Right cardiac atrium (tissue), 5 donors: ENCODE data around the gene CCDC88C. TPM values are rescaled to one million over a fixed set of nuclear protein-coding genes. Genes with fewer than 3 reads are reported as not detected.

Experiments
- ATAC-seq, 2 donors: fragments of 200-7000 bp; cut with Tn5 transposase; one replicate each; pipeline versions ENCODE4 v1.8.0 to v1.9.1; 2020; ENCODE audit warnings: moderate library complexity in 2 of 2, mild to moderate bottlenecking in 1 of 2
- DNase-seq, 3 donors: peaks; one replicate each; pipeline ENCODE4 v3.0.0-alpha.2; 2020
- H3K27ac ChIP-seq: one replicate; pipeline ENCODE4 v1.5.1; 2013; ENCODE audit warnings: mild to moderate bottlenecking, low read length, control low read depth, moderate library complexity
- H3K27me3 ChIP-seq: one replicate; pipeline ENCODE4 v1.6.1; 2013; ENCODE audit not compliant: control insufficient read depth, insufficient read depth
- H3K4me1 ChIP-seq: one replicate; pipeline ENCODE4 v1.6.1; 2013; ENCODE audit warnings: low read length; ENCODE audit not compliant: control insufficient read depth, insufficient read depth
- H3K4me3 ChIP-seq: one replicate; pipeline ENCODE4 v1.5.1; 2013; ENCODE audit warnings: low read length, control low read depth
- H3K9me3 ChIP-seq: one replicate; pipeline ENCODE4 v1.6.1; 2013; ENCODE audit warnings: low read length; ENCODE audit not compliant: control insufficient read depth
- WGBS: extraction: QIAGEN DNeasy Blood & Tissue Kit; methylation state at CpG from one replicate; pipeline ENCODE4 v1.1.7; 2013; 5-methylcytosine and 5-hydroxymethylcytosine counted together
- intact Hi-C, 4 donors: fragments of 100-400 bp; cut with DNase I; formaldehyde crosslinking; loops; one replicate each; pipeline versions ENCODE4 v1.11.0 to v1.14.0; 2022 to 2023
- polyA plus RNA-seq: library from polyadenylated mRNA; stranded (reverse); fragments of 200-250 nt; gene quantifications from one replicate; pipeline ENCODE4 v1.2.3, GENCODE V29; 2013
- total RNA-seq, 4 donors: library from RNA; stranded (reverse); fragmentation: NEBNext Ultra II Directional; extraction: Animal tissue kit (Norgen Biotek cat#: 25700); gene quantifications; one replicate each; pipeline ENCODE4 v1.2.1, GENCODE V29; 2021
- donor health status: healthy with polysubstance abuse.
- donor health status: DM: no; HTN: yes; CAD: no.
- donor health status: DM: no; HTN: no; CAD: no.
- donor health status: DM: no; HTN: yes; CAD: no; lungs with severe emphysema.
- donor health status: DM: yes; HTN: yes; CAD: no.

Gene CCDC88C
- total and polyA plus RNA-seq, 5 donors, result 2.5 to 5.4 (median 4.3) TPM

DNA sequence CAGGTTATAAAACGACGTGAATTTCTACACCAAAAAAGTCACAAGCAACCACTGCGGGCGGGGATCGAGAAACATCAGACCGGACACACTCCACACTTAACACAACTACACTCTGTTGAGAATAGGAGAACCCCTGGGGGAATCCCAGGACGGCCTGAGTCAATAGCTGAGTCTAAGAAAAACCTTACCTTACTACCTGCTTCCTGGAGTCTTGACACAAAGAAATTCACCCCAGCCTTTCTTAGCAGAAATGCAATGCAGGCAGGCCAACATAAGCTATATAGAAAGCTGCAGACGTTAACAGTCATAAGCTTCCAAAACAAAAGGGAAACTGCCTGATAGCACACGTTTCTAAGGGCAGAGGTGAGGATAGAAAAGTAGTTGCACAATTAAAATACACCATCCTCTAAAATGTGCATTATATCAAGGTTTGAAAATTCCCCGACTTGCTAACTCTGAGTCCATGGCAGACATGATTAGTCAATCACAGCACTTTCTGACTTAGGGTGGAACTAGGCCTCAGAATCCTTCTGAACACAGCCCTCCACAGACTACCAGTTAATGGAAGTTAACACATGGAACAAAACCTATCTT is 68.0 kb downstream of the CCDC88C start:
- Histone ChIP-seq H3K4me1 (peaks cover 2% of the 10 kb centered on the region), H3K27ac (no peak overlapping the region), H3K9me3 (no peaks in the 10 kb centered on the region), H3K27me3 (no peaks in the 10 kb centered on the region), H3K4me3 (no peak overlapping the region)
- DNase-seq (peak in 1 of 3 donors; percentile 37), ATAC-seq (no peak)
- 83% methylated on average over 10 of the region's 10 CpGs for WGBS
- intact Hi-C loops, result no loop called here

DNA sequence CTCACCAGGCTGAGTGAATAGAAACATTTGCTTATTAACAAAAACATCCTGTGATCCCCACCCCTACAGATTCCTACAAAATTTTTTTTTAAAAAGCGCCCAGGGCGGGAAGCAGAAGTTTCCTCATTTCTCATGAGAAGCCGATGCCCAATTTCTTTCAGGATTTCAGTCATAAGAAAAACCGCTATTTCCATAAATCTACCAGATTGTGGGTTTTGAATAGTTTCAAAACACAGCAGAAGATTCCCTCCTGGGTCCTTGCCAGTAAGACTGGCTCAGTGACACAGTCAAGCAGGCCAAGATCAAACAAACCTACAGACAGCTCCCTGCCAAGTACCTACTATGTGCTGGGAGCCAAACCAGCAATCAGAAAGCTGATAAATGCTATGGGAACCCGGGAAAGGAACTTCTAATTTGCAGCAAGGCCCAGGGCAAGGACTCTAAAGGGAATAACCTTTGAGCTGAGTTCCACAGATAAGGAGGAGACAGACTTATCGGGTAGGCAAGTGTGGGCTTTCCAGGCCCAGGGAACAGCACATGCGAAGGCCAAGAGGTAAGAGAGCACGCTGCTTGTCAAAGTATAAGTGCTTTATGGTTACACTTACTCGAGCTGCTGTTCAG is 68.7 kb downstream of the CCDC88C start:
- H3K4me1 ChIP-seq, result peaks cover 2% of the 10 kb centered on the region
- DNase-seq (peak in 1 of 3 donors; percentile 7), ATAC-seq (peak in 1 of 2 donors; percentile 32)
- no peak overlapping the region for H3K27ac ChIP-seq
- H3K4me3 ChIP-seq, result no peak overlapping the region
- H3K27me3 ChIP-seq, result no peaks in the 10 kb centered on the region
- WGBS, result 51% methylated on average over 9 of the region's 9 CpGs
- no peaks in the 10 kb centered on the region for H3K9me3 ChIP-seq
- intact Hi-C loops, result no loop called here

DNA sequence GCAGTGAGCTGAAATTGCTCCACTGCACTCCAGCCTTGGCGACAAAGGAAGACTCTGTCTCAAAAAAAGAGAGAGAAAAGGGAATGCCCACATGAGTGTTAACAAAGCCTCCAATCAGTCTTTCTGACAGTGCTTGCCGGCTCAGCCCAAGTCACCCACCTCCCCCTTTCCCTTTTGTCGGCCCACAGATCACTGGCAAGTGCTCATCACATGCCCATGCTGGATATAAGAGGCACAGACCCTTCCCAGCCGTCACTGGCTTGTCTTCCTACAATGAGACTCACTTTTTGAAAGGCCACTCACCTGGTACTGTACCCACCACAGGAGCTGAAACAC is 70.8 kb downstream of the CCDC88C start:
- Histone ChIP-seq H3K27ac (no peak overlapping the region), H3K9me3 (no peaks in the 10 kb centered on the region), H3K4me1 (no peaks in the 10 kb centered on the region), H3K4me3 (no peak overlapping the region), H3K27me3 (no peaks in the 10 kb centered on the region)
- intact Hi-C loops, result no loop called here
- WGBS, result 69% methylated on average over 4 of the region's 4 CpGs
- DNase-seq (no peak), ATAC-seq (no peak)

DNA sequence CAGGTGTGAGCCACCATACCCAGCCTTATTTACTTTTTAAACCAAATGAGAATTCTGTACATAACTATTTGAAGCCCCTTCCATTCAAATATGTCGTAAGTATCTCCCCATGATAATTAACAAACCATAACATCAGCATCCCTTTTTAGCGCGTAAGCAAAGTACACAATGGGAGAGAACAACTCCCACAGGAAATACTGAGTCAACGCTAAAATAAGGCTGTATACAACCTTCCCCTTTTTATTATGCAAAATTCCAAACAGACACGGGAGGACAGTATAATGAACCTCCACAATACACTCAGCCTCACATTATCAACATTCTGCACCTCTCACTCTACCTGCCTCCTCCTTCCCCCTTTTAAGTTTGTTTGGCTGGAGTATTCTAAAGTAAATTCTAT is 73.5 kb downstream of the CCDC88C start:
- Histone ChIP-seq H3K9me3 (no peaks in the 10 kb centered on the region), H3K4me1 (no peaks in the 10 kb centered on the region), H3K27me3 (no peaks in the 10 kb centered on the region), H3K27ac (no peak overlapping the region), H3K4me3 (no peak overlapping the region)
- intact Hi-C loops, result no loop called here
- ATAC-seq (no peak), DNase-seq (no peak)
- 61% methylated on average over 5 of the region's 5 CpGs for WGBS

DNA sequence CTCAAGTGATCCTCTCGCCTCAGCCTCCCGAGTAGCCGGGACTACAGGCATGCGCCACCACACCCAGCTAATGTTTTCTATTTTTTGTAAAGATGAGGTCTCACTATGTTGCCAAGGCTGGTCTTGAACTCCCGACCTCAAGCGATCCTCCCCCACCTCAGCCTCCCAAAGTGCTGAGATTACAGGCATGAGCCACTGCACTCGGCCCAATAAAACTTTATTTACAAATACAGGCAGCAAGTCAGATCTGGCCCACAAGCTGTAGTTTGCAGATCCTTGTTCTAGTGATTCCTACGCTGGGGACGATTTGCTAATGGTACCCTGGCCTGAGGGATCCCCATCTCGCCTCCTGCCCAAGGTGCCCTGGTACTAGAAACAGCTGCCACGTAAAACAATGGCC is 74.6 kb downstream of the CCDC88C start:
- no peak for DNase-seq
- WGBS, result 93% methylated on average over 11 of the region's 11 CpGs
- intact Hi-C loops, result no loop called here
- no peak overlapping the region for H3K27ac ChIP-seq
- no peak overlapping the region for H3K4me3 ChIP-seq
- no peak for ATAC-seq
- H3K27me3 ChIP-seq, result no peaks in the 10 kb centered on the region
- H3K4me1 ChIP-seq, result no peaks in the 10 kb centered on the region
- H3K9me3 ChIP-seq, result no peaks in the 10 kb centered on the region

DNA sequence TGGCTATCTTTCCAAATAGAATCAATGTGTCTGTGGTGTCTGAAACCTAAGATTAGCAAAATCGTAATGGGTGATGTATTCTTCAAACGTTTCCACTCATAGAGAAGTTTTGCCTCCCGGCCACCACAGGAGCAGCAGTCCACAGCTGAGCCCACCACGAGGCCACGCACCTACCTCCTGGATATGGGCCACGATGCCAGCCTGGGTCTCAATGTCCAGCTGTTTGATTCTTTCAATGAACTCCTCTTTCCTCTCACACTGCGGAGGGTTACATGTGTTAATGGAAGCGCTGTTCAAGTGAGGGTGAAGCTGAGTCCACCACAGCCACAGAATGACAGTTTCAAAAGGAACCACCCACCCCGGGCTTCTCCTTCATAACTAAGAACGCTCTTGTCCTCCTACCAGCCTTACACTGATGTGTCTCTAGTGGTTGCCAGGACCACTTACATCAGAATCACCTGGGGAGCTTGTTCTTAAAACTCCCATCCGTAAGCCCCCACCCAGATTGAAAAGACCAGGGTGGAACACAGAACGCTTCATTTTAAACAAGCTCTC is 75.3 kb downstream of the CCDC88C start:
- H3K27me3 ChIP-seq, result no peaks in the 10 kb centered on the region
- H3K27ac ChIP-seq, result no peak overlapping the region
- no peaks in the 10 kb centered on the region for H3K9me3 ChIP-seq
- WGBS, result 85% methylated on average over 12 of the region's 12 CpGs
- DNase-seq (no peak), ATAC-seq (no peak)
- H3K4me3 ChIP-seq, result no peak overlapping the region
- no peaks in the 10 kb centered on the region for H3K4me1 ChIP-seq
- intact Hi-C loops, result no loop called here

DNA sequence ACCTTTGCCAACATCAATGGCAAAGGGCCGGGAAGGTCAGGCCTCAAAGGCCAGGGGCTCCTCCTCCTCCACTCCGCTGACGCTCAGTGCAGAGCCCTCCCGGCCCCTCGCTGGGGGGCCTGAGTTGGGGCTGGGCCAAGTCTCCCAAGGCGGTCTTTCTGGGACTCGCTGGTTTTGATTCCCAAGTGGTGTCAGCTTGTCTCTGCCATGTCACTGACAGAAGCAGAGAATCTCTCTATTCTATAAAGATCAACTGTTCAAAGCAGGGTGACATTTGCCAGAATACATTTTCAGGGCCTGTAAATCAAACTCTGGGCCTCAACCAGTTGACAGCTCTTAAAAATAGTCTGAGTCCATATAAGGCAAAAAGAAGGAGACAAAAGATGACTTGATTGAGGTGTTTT is 75.9 kb downstream of the CCDC88C start:
- Histone ChIP-seq H3K4me1 (no peaks in the 10 kb centered on the region), H3K27ac (no peak overlapping the region), H3K4me3 (no peak overlapping the region), H3K27me3 (no peaks in the 10 kb centered on the region), H3K9me3 (no peaks in the 10 kb centered on the region)
- DNase-seq (peak in 1 of 3 donors; percentile 37), ATAC-seq (no peak)
- intact Hi-C loops, result no loop called here
- 69% methylated on average over 7 of the region's 7 CpGs for WGBS

DNA sequence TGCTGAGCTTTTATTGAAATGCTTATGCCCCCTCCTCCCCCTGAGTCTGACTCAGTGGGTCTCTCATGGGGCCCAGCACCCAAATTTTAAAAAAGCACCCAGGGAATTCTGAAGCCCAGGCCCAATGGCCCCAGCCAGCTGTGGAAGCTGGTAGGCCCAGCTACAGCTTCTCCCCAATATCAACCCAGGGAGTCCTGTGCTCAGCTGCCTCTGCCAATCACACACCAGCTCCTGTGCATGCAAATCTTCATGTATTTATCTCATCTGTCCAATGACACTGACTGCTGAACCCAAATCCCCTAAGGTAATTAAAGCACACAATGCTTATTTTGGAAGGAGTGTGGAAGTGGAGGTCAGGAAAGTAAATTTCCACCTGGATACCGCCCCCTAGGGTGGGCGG is 76.3 kb downstream of the CCDC88C start:
- ATAC-seq (no peak), DNase-seq (no peak)
- Histone ChIP-seq H3K27me3 (no peaks in the 10 kb centered on the region), H3K4me3 (no peak overlapping the region), H3K4me1 (no peaks in the 10 kb centered on the region), H3K9me3 (no peaks in the 10 kb centered on the region), H3K27ac (no peak overlapping the region)
- intact Hi-C loops, result no loop called here
- 62% methylated on average over 2 of the region's 2 CpGs for WGBS

DNA sequence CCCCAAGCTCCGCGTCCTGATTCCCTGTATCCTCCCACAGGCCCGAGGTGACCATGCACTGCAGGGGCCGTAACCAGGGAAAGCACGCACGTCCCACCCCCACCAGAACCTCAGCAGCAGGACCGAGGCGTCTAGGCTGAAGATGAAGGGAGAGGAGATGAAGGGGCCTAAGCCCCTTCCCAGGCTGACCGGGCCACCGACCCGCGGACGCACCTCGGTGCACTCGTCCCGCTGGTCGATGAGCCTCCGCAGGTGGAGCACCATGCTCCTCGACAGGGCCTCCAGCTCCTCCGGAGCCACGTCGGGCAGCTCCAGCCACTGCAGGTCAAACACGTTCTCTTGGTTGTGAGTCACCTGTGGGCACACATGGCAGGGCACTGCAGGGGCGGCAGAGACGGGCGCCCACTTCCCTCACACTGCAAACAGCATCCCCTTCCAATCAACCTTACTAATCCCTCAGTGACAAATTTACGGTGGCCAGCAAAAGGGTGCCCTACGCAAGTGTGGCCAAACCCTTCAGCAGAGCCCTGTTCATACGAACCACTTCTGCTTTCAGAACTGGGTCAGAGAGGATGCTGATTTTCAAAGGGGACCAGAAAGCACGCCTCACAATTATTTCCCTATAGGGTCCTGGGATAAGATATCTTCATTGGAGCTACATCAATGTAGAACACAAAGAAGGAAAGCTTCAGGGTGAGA is 77.8 kb downstream of the CCDC88C start:
- intact Hi-C loops, result no loop called here
- DNase-seq (peak in 1 of 3 donors; percentile 32), ATAC-seq (no peak)
- WGBS, result 95% methylated on average over 30 of the region's 30 CpGs
- Histone ChIP-seq H3K9me3 (no peaks in the 10 kb centered on the region), H3K27ac (no peak overlapping the region), H3K27me3 (no peaks in the 10 kb centered on the region), H3K4me3 (no peak overlapping the region), H3K4me1 (no peaks in the 10 kb centered on the region)

DNA sequence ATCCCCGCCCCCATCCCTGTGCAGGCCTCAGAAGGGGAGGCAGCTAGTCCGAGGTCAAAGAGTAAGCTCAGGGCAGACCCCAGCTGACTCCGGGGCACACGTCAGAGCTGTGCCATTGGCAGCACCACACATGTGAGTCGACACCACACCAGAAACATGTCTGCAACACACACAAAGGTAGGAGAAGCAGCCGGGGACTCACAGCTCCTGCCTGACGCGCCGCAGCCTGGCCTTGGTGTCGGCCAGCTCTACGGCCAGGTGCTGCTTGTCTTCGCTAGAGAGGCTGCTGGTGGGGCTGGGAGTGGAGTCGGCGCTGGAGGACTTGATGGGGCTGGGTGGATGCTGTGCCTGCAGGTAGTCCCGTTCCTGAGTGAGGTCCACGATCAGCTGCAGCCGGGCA is 78.5 kb downstream of the CCDC88C start:
- Histone ChIP-seq H3K9me3 (no peaks in the 10 kb centered on the region), H3K4me3 (no peak overlapping the region), H3K4me1 (no peaks in the 10 kb centered on the region), H3K27ac (no peak overlapping the region), H3K27me3 (no peaks in the 10 kb centered on the region)
- DNase-seq (no peak), ATAC-seq (no peak)
- intact Hi-C loops, result no loop called here
- 92% methylated on average over 17 of the region's 17 CpGs for WGBS

DNA sequence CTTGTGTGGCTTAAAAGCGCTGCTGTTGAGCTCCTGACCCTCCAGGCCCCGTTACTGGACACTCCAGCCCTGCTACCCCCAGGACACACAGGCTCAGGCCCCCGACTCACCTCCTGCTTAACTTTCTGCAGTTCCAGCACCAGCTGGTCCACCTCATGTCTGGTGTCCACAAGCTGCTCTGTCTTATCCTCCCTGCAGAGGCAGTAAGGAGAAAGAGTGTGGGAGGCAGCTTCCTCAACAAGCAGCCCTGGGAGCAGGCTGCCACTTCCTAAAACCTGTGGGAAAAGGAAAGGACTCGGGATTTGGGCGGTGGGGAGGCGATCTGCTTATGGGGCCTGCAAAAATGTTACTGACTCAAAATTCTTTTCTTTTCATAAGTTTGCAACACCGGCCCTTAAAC is 79.2 kb downstream of the CCDC88C start:
- no peak overlapping the region for H3K4me3 ChIP-seq
- 67% methylated on average over 7 of the region's 7 CpGs for WGBS
- DNase-seq (no peak), ATAC-seq (no peak)
- intact Hi-C loops, result no loop called here
- H3K27ac ChIP-seq, result no peak overlapping the region
- H3K9me3 ChIP-seq, result no peaks in the 10 kb centered on the region
- H3K27me3 ChIP-seq, result no peaks in the 10 kb centered on the region
- no peaks in the 10 kb centered on the region for H3K4me1 ChIP-seq
